PC-3 (cell line): ENCODE results near the gene SNCAIP. TPM values are rescaled to one million over a fixed set of nuclear protein-coding genes. Genes with fewer than 3 reads are reported as not detected.

Experiments
- ATAC-seq: fragments of 200-7000 bp; cut with Tn5 transposase; 2 replicates; pipeline ENCODE4 v1.9.1; 2020; ENCODE audit warnings: mild to moderate bottlenecking, moderate library complexity
- BruUV-seq: library from RNA; stranded (reverse); fragments of 400-500 nt; replicated peaks from 2 replicates; lab custom pipeline; 2021; lab: Mats Ljungman, UMichigan
- CTCF ChIA-PET: fragments of 300-600 bp; sonication (Branson Sonifier 250); formaldehyde crosslinking; loops from one replicate; lab custom pipeline; 2022; ENCODE audit warnings: antibody characterized with exemption; lab: Charles Lee
- POLR2A ChIA-PET: fragments of 300-600 bp; sonication (Branson Sonifier 250); formaldehyde crosslinking; loops from one replicate; lab custom pipeline; 2022; ENCODE audit warnings: antibody characterized with exemption; ENCODE audit not compliant: unreplicated experiment; lab: Charles Lee
- DNase-seq: peaks from one replicate; pipeline ENCODE4 v3.0.0-alpha.2; 2015
- H2AFZ ChIP-seq: fragments of 300-600 bp; sonication (generic); 2 replicates; pipeline ENCODE4 v1.6.0; 2016; ENCODE audit warnings: antibody characterized with exemption, low read length
- H3F3A ChIP-seq: fragments of 300-600 bp; sonication (generic); one replicate; pipeline ENCODE4 v1.6.0; 2017; ENCODE audit warnings: antibody characterized with exemption, low read length, control low read depth, mild to moderate bottlenecking; ENCODE audit not compliant: unreplicated experiment
- H3K27ac ChIP-seq: fragments of 300-600 bp; sonication (generic); 2 replicates; pipeline ENCODE4 v1.5.1; 2016; ENCODE audit warnings: mild to moderate bottlenecking, low read length
- H3K27me3 ChIP-seq: fragments of 300-600 bp; sonication (generic); 2 replicates; pipeline ENCODE4 v1.6.1; 2016; ENCODE audit warnings: low read length, mixed read lengths
- H3K36me3 ChIP-seq: fragments of 300-600 bp; sonication (generic); 2 replicates; pipeline ENCODE4 v1.6.1; 2016; ENCODE audit warnings: low read depth, mixed run types, low read length, mixed read lengths
- H3K4me1 ChIP-seq: fragments of 300-600 bp; sonication (generic); 2 replicates; pipeline ENCODE4 v1.5.1; 2016; ENCODE audit warnings: low read length; ENCODE audit not compliant: insufficient read depth
- H3K4me2 ChIP-seq: fragments of 300-600 bp; sonication (generic); 2 replicates; pipeline ENCODE4 v1.6.0; 2016; ENCODE audit warnings: low read length
- H3K4me3 ChIP-seq: fragments of 300-600 bp; sonication (generic); 2 replicates; pipeline ENCODE4 v1.5.1; 2016; ENCODE audit warnings: mild to moderate bottlenecking, low read length, mixed read lengths
- H3K79me2 ChIP-seq: fragments of 300-600 bp; sonication (generic); 2 replicates; pipeline ENCODE4 v1.6.1; 2017; ENCODE audit warnings: low read length, mixed read lengths
- H3K9ac ChIP-seq: fragments of 300-600 bp; sonication (generic); 2 replicates; pipeline ENCODE4 v1.6.0; 2016; ENCODE audit warnings: mild to moderate bottlenecking, low read length
- H3K9me2 ChIP-seq: fragments of 300-600 bp; sonication (generic); replicated peaks from 2 replicates; pipeline ENCODE4 v1.6.1; 2016; ENCODE audit warnings: mixed run types, low read length, mixed read lengths
- H3K9me3 ChIP-seq: fragments of 300-600 bp; sonication (generic); 2 replicates; pipeline ENCODE4 v1.6.1; 2016; ENCODE audit warnings: low read length, mixed read lengths
- H4K20me1 ChIP-seq: fragments of 300-600 bp; sonication (generic); 2 replicates; pipeline ENCODE4 v1.6.1; 2016; ENCODE audit warnings: low read length, mixed read lengths
- EZH2 ChIP-seq: fragments of 300-600 bp; sonication (generic); IDR thresholded peaks from one replicate; pipeline ENCODE4 v1.6.1; 2017; ENCODE audit warnings: antibody characterized with exemption, mild to moderate bottlenecking, low read length; ENCODE audit not compliant: unreplicated experiment
- EZH2phosphoT487 ChIP-seq: fragments of 300-600 bp; sonication (generic); IDR thresholded peaks from 2 replicates; pipeline ENCODE4 v1.6.1; 2018; ENCODE audit warnings: mild to moderate bottlenecking, antibody characterized with exemption, low read length, borderline replicate concordance
- intact Hi-C: fragments of 100-400 bp; cut with micrococcal nuclease; formaldehyde crosslinking; loops from 2 replicates; pipeline ENCODE4 v1.9.0; 2023
- total RNA-seq: library from RNA; depleted of rRNA; stranded (reverse); fragments of >200 nt; gene quantifications from 2 replicates; pipeline ENCODE4 v1.2.3, GENCODE V29; 2014
- TF ChIP-seq, protein P1 (sequence below): fragments of 300-600 bp; sonication (generic); conservative IDR thresholded peaks from 2 replicates; pipeline ENCODE4 v1.5.1; 2017; ENCODE audit warnings: antibody characterized with exemption, low read depth, mild to moderate bottlenecking, low read length

The SNCAIP gene
- total RNA-seq, 1 experiment from 2014 or later, result not detected

DNA sequence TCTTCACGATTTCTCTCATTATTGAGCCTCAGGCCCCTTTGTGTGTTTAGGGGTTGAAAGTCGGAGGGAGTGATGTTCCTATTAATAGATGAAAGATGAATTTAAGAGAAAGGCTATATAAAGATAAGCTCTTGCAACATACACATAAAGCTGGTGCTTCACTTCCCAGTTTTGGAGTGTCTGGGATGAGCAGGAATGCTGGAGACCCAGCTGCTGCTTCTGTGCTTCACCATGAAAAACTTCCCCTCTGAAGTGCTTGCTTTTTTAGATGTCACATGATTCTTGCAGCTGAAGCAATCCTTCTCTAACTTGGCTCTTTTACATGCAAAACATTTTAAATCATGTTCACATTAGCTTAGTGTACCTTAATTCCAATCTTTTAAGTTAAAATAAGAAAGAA, 19.7 kb upstream of the SNCAIP start:
- TF ChIP-seq EZH2phosphoT487, result no peak
- TF ChIP-seq, protein P1, sequence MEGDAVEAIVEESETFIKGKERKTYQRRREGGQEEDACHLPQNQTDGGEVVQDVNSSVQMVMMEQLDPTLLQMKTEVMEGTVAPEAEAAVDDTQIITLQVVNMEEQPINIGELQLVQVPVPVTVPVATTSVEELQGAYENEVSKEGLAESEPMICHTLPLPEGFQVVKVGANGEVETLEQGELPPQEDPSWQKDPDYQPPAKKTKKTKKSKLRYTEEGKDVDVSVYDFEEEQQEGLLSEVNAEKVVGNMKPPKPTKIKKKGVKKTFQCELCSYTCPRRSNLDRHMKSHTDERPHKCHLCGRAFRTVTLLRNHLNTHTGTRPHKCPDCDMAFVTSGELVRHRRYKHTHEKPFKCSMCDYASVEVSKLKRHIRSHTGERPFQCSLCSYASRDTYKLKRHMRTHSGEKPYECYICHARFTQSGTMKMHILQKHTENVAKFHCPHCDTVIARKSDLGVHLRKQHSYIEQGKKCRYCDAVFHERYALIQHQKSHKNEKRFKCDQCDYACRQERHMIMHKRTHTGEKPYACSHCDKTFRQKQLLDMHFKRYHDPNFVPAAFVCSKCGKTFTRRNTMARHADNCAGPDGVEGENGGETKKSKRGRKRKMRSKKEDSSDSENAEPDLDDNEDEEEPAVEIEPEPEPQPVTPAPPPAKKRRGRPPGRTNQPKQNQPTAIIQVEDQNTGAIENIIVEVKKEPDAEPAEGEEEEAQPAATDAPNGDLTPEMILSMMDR, result no peak
- TF ChIP-seq EZH2, result no peak
- DNase-seq, result no peak
- POLR2A ChIA-PET, result interaction anchor here (0.6 kb wide), 1 partner anchor 48 kb away, joined by 3 read pairs; no protein-coding TSS in a partner anchor
- Histone ChIP-seq H2AFZ (no peak overlapping the region), H4K20me1 (no peaks in the 10 kb centered on the region), H3K9me3 (no peaks in the 10 kb centered on the region), H3K4me2 (no peak overlapping the region), H3K9me2 (no peaks in the 10 kb centered on the region), H3K36me3 (no peaks in the 10 kb centered on the region), H3K4me1 (no peaks in the 10 kb centered on the region), H3K27me3 (no peaks in the 10 kb centered on the region), H3K79me2 (no peaks in the 10 kb centered on the region), H3K9ac (no peak overlapping the region), H3F3A (no peaks in the 10 kb centered on the region), H3K27ac (no peak overlapping the region), H3K4me3 (no peak overlapping the region)
- CTCF ChIA-PET, result no interaction called here
- no TSS peak for BruUV-seq
- intact Hi-C loops, result no loop called here
- ATAC-seq, result no peak

DNA sequence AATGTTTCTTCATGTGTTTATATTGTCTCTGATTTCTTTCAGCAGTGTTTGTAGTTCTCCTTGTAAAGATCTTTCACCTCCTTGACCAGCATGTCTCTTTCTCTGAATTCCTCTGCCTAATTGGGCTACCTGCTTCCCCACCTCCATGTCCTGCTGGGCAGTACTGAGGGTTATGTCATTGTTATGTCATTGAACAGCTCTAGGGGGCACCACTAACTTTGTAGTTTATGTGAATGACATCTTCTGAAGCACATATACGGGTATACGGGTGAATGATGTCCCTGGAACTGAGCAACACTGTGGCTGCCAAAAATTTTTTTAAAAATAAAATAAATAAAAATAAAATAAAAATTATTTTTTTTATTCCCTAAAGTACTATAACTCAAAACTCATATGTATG, 16.9 kb upstream of the SNCAIP start:
- Histone ChIP-seq H3K79me2 (no peaks in the 10 kb centered on the region), H3K36me3 (no peaks in the 10 kb centered on the region), H3K4me2 (no peak overlapping the region), H3K4me3 (no peak overlapping the region), H3K9ac (no peak overlapping the region), H3F3A (no peaks in the 10 kb centered on the region), H3K27me3 (no peaks in the 10 kb centered on the region), H4K20me1 (no peaks in the 10 kb centered on the region), H3K27ac (no peak overlapping the region), H3K4me1 (no peaks in the 10 kb centered on the region), H2AFZ (no peak overlapping the region), H3K9me2 (no peaks in the 10 kb centered on the region), H3K9me3 (no peaks in the 10 kb centered on the region)
- CTCF ChIA-PET, result no interaction called here
- intact Hi-C loops, result no loop called here
- POLR2A ChIA-PET, result no interaction called here
- TF ChIP-seq, protein P1, result peak; percentile 38
- TF ChIP-seq EZH2phosphoT487, result no peak
- no peak for ATAC-seq
- no TSS peak for BruUV-seq
- peak; percentile 23 for DNase-seq

DNA sequence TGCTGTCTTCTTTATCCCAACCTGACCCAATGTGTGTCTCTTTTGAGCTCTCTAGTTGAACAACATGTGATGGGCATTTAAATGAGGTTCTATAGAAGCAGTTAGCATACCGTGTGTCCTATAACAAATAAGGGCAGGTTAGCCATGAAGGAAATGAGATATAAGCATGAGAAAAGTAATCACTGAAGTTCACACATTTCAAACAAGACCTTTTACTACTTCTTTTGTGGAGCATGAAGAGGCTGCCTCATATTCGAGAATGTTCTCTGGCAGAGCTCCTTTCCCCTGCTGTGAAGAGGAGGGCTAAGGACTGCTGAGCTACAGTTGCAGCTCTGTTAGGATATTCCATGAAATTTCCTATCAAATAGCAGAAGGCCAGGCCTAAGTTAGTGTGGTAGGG, 15.2 kb upstream of the SNCAIP start:
- H3K36me3 ChIP-seq, result no peaks in the 10 kb centered on the region
- H3K4me1 ChIP-seq, result no peaks in the 10 kb centered on the region
- TF ChIP-seq EZH2, result no peak
- TF ChIP-seq, protein P1, result no peak
- no peak for TF ChIP-seq EZH2phosphoT487
- no peaks in the 10 kb centered on the region for H3K79me2 ChIP-seq
- no peak for ATAC-seq
- ChIA-PET CTCF (no interaction called here), POLR2A (no interaction called here)
- no peak overlapping the region for H2AFZ ChIP-seq
- no peaks in the 10 kb centered on the region for H3F3A ChIP-seq
- no peak overlapping the region for H3K4me3 ChIP-seq
- no peaks in the 10 kb centered on the region for H4K20me1 ChIP-seq
- no TSS peak for BruUV-seq
- no peak overlapping the region for H3K9ac ChIP-seq
- no peak overlapping the region for H3K4me2 ChIP-seq
- no peak for DNase-seq
- no peaks in the 10 kb centered on the region for H3K9me3 ChIP-seq
- no peaks in the 10 kb centered on the region for H3K9me2 ChIP-seq
- no peaks in the 10 kb centered on the region; the same call in 1 of the 2 replicates for H3K27me3 ChIP-seq
- intact Hi-C loops, result no loop called here
- H3K27ac ChIP-seq, result no peak overlapping the region
